ENCODE data around the gene CRISP1.

Gene CRISP1

DNA sequence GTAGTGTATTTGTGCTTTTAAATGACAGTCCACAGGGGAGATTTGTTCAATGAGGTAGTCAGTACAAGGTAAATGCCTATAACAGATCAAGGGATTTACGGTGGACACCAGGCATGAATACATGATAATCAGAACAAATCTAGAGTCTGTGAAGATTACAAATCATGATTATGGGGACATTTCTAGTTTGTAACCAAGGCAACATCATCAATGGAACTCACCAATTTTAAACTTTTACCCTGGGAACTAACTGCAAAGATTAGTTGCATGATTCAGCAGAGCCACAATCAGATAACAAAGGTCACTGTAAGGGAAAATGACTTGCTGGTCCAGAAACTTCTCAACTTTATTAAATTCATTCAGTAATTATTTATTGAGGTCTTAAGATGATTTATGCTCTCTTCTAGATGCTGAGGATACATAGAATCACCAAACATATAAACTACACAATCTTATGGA is at the start of gene CRISP1:
TSS of gene CRISP1 (minus strand) at position 51 of the 459 bp plus-strand sequence. CDS start 9,135 bp downstream, outside the sequence.
- Histone ChIP-seq H3K27me3 (ENCODE audit: control insufficient read depth in 5 of 5, insufficient read depth in 4 of 5, low read length in 5 of 5) (no peaks in the 10 kb centered on the region), H3K36me3 (ENCODE audit: control insufficient read depth in 5 of 5, insufficient read depth in 5 of 5, low read length in 5 of 5) (no peaks in the 10 kb centered on the region), H3K9me3 (ENCODE audit: control insufficient read depth in 5 of 5, low read length in 5 of 5) (no peaks in the 10 kb centered on the region), H3K9ac (ENCODE audit: low read length in 5 of 5) (no peak within 1 kb of the TSS), H3K4me1 (ENCODE audit: control insufficient read depth in 5 of 5, insufficient read depth in 5 of 5, low read length in 5 of 5) (no peaks in the 10 kb centered on the region), H3K27ac (ENCODE audit: low read depth, low read length) (no peak within 1 kb of the TSS), H3K4me3 (ENCODE audit: low read depth in 1 of 5, low read length in 5 of 5) (no peak within 1 kb of the TSS)

DNA sequence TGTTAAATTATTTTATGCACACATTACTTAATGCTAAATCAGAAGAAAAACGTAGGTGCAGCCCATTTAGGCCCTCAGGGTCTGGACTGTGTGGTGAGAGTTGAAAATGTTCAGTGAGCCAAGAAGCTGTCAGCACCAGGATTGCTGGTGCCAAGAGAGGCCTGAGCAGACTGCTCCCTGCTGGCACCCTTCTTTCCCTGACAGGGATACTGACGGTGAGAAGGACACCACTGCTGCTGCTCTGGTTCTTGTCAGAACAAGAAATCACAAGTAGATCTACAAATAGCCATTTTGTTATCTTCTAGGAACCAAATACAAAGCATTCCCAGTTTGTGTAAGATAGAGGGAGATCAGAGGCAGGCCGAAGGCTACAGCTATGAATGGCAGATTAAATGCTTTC is 48.7 kb upstream of the CRISP1 start:
- Histone ChIP-seq H3K27ac (ENCODE audit: low read depth, low read length) (no peak overlapping the region), H3K9me3 (ENCODE audit: control insufficient read depth in 5 of 5, low read length in 5 of 5) (no peaks in the 10 kb centered on the region), H3K4me3 (ENCODE audit: low read depth in 1 of 5, low read length in 5 of 5) (no peak overlapping the region), H3K4me1 (ENCODE audit: control insufficient read depth in 5 of 5, insufficient read depth in 5 of 5, low read length in 5 of 5) (peaks cover 0 to 6% (median 0%) of the 10 kb centered on the region in 5 donors), H3K9ac (ENCODE audit: low read length in 5 of 5) (no peak overlapping the region), H3K36me3 (ENCODE audit: control insufficient read depth in 5 of 5, insufficient read depth in 5 of 5, low read length in 5 of 5) (no peaks in the 10 kb centered on the region), H3K27me3 (ENCODE audit: control insufficient read depth in 5 of 5, insufficient read depth in 4 of 5, low read length in 5 of 5) (no peaks in the 10 kb centered on the region)

DNA sequence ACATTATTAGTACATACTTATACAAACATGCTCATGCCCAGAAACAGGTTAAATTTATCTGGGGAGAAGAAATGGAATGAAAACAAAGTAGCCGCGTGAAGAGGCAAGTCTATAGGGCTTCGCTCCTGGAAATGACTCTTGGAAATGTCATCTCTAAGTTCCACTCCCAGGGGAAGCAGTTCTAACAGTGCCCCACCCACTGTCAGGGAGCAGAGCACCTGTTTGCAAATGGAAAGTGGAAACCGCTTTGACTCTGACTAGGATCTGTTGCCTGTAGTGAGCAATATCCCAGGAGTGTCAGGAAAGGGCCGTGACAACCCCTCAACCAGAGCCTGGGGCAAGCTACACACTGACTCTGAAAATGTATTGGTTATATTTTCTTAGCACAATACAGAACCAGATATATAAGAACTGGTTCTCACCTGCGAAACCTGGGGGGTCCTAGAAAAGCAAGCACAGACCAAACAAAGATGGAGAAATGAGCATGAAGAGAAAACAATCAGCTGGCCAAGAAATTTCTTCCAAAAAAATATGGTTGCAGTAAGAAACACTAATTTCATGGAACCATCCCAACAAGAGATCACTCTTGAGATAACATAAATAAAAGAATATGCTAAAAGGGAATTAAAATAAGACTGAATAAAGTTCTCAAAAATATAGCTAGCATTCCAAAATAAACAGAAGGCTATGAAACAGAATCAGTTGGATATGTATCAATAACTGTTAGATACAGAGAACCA is 47.5 kb upstream of the CRISP1 start:
- no peak overlapping the region for H3K9ac ChIP-seq (ENCODE audit: low read length in 5 of 5)
- H3K4me1 ChIP-seq (ENCODE audit: control insufficient read depth in 5 of 5, insufficient read depth in 5 of 5, low read length in 5 of 5), result peaks cover 0 to 6% (median 0%) of the 10 kb centered on the region in 5 donors
- no peak overlapping the region for H3K27ac ChIP-seq (ENCODE audit: low read depth, low read length)
- peaks cover 0 to 4% (median 0%) of the 10 kb centered on the region in 5 donors for H3K27me3 ChIP-seq (ENCODE audit: control insufficient read depth in 5 of 5, insufficient read depth in 4 of 5, low read length in 5 of 5)
- no peaks in the 10 kb centered on the region for H3K9me3 ChIP-seq (ENCODE audit: control insufficient read depth in 5 of 5, low read length in 5 of 5)
- H3K4me3 ChIP-seq (ENCODE audit: low read depth in 1 of 5, low read length in 5 of 5), result no peak overlapping the region
- no peaks in the 10 kb centered on the region for H3K36me3 ChIP-seq (ENCODE audit: control insufficient read depth in 5 of 5, insufficient read depth in 5 of 5, low read length in 5 of 5)

DNA sequence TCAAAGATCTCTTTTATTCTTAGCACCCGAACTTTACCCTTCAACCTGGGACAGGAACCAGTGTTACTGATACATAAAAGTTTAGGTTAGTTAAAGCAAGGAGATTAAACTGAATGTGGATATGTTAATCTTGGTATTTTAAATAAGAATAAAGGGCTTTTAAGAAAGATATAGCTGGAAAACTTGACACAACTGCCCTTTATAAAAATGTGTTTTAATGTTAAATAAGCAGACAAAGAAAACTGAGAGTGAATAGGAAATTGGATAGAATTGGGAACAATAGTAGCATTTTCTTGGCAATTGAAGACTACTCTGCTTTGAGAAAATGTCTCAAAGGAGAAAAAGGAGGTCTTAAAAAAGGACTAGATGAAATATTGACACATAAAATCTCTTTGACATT is 45.9 kb upstream of the CRISP1 start:
- Histone ChIP-seq H3K4me3 (ENCODE audit: low read depth in 1 of 5, low read length in 5 of 5) (no peak overlapping the region), H3K9ac (ENCODE audit: low read length in 5 of 5) (no peak overlapping the region), H3K9me3 (ENCODE audit: control insufficient read depth in 5 of 5, low read length in 5 of 5) (no peaks in the 10 kb centered on the region), H3K36me3 (ENCODE audit: control insufficient read depth in 5 of 5, insufficient read depth in 5 of 5, low read length in 5 of 5) (no peaks in the 10 kb centered on the region), H3K4me1 (ENCODE audit: control insufficient read depth in 5 of 5, insufficient read depth in 5 of 5, low read length in 5 of 5) (peaks cover 0 to 6% (median 0%) of the 10 kb centered on the region in 5 donors), H3K27ac (ENCODE audit: low read depth, low read length) (no peak overlapping the region), H3K27me3 (ENCODE audit: control insufficient read depth in 5 of 5, insufficient read depth in 4 of 5, low read length in 5 of 5) (peaks cover 0 to 4% (median 0%) of the 10 kb centered on the region in 5 donors)

DNA sequence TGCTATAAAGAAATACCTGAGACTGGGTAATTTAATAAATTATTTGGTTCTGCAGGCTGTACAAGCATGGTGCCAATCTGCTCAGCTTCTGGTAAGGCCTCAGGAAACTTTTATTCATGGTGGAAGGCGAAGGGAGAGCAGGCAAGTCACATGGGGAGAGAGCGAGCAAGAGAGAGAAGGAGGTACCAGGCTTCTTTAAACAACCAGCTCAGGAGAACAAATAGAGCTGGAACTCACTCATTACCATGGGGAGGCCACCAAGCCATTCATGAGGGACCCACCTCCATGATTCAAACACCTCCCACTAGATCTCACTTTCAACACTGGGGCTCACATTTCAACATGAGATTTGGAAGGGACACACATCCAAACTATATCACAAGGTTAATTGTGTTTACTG is 44.9 kb upstream of the CRISP1 start:
- no peaks in the 10 kb centered on the region for H3K36me3 ChIP-seq (ENCODE audit: control insufficient read depth in 5 of 5, insufficient read depth in 5 of 5, low read length in 5 of 5)
- no peak overlapping the region for H3K4me3 ChIP-seq (ENCODE audit: low read depth in 1 of 5, low read length in 5 of 5)
- H3K9me3 ChIP-seq (ENCODE audit: control insufficient read depth in 5 of 5, low read length in 5 of 5), result no peaks in the 10 kb centered on the region
- peaks cover 0 to 4% (median 0%) of the 10 kb centered on the region in 5 donors for H3K27me3 ChIP-seq (ENCODE audit: control insufficient read depth in 5 of 5, insufficient read depth in 4 of 5, low read length in 5 of 5)
- no peak overlapping the region for H3K9ac ChIP-seq (ENCODE audit: low read length in 5 of 5)
- H3K27ac ChIP-seq (ENCODE audit: low read depth, low read length), result no peak overlapping the region
- H3K4me1 ChIP-seq (ENCODE audit: control insufficient read depth in 5 of 5, insufficient read depth in 5 of 5, low read length in 5 of 5), result peaks cover 0 to 6% (median 0%) of the 10 kb centered on the region in 5 donors

GRCh38 chr6:49909563-49909962 is 43.2 kb upstream of the CRISP1 start:
- H3K4me1 ChIP-seq (ENCODE audit: control insufficient read depth in 5 of 5, insufficient read depth in 5 of 5, low read length in 5 of 5), result peaks cover 0 to under 1% (median 0%) of the 10 kb centered on the region in 5 donors
- H3K27ac ChIP-seq (ENCODE audit: low read depth, low read length), result no peak overlapping the region
- no peaks in the 10 kb centered on the region for H3K9me3 ChIP-seq (ENCODE audit: control insufficient read depth in 5 of 5, low read length in 5 of 5)
- no peaks in the 10 kb centered on the region for H3K36me3 ChIP-seq (ENCODE audit: control insufficient read depth in 5 of 5, insufficient read depth in 5 of 5, low read length in 5 of 5)
- no peak overlapping the region for H3K9ac ChIP-seq (ENCODE audit: low read length in 5 of 5)
- no peak overlapping the region for H3K4me3 ChIP-seq (ENCODE audit: low read depth in 1 of 5, low read length in 5 of 5)
- H3K27me3 ChIP-seq (ENCODE audit: control insufficient read depth in 5 of 5, insufficient read depth in 4 of 5, low read length in 5 of 5), result peaks cover 0 to 4% (median 0%) of the 10 kb centered on the region in 5 donors

DNA sequence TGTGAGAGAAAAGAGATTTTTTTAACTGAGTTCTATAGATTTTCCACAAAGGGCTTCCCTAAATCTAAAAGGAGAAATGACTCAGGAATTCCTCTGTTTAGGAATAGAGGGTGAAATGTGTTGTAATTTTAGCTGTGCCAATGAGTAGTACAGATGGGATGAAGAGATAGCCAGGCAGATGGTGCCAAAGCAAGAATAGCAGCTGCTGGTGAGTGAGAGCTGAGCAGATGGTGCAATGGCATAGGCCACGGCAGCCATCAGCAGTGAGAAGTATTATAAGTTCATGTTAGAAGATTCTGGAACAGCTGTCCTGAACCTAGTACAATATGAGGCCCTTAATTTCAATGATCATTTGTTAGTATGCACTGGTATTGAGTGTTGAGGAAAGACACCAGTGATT is 40.2 kb upstream of the CRISP1 start:
- Histone ChIP-seq H3K27ac (ENCODE audit: low read depth, low read length) (no peak overlapping the region), H3K9me3 (ENCODE audit: control insufficient read depth in 5 of 5, low read length in 5 of 5) (no peaks in the 10 kb centered on the region), H3K4me3 (ENCODE audit: low read depth in 1 of 5, low read length in 5 of 5) (no peak overlapping the region)

GRCh38 chr6:49905296-49905695 is 39.0 kb upstream of the CRISP1 start:
- Histone ChIP-seq H3K27ac (ENCODE audit: low read depth, low read length) (no peak overlapping the region), H3K4me3 (ENCODE audit: low read depth in 1 of 5, low read length in 5 of 5) (no peak overlapping the region), H3K27me3 (ENCODE audit: control insufficient read depth in 5 of 5, insufficient read depth in 4 of 5, low read length in 5 of 5) (peaks cover 0 to 4% (median 0%) of the 10 kb centered on the region in 5 donors), H3K9me3 (ENCODE audit: control insufficient read depth in 5 of 5, low read length in 5 of 5) (no peaks in the 10 kb centered on the region), H3K36me3 (ENCODE audit: control insufficient read depth in 5 of 5, insufficient read depth in 5 of 5, low read length in 5 of 5) (no peaks in the 10 kb centered on the region), H3K9ac (ENCODE audit: low read length in 5 of 5) (no peak overlapping the region), H3K4me1 (ENCODE audit: control insufficient read depth in 5 of 5, insufficient read depth in 5 of 5, low read length in 5 of 5) (no peaks in the 10 kb centered on the region)

More for the DNA sequence above, 40.2 kb upstream of the CRISP1 start:
- Histone ChIP-seq H3K9ac (ENCODE audit: low read length in 5 of 5) (no peak overlapping the region), H3K27me3 (ENCODE audit: control insufficient read depth in 5 of 5, insufficient read depth in 4 of 5, low read length in 5 of 5) (peaks cover 0 to 4% (median 0%) of the 10 kb centered on the region in 5 donors), H3K4me1 (ENCODE audit: control insufficient read depth in 5 of 5, insufficient read depth in 5 of 5, low read length in 5 of 5) (no peaks in the 10 kb centered on the region), H3K36me3 (ENCODE audit: control insufficient read depth in 5 of 5, insufficient read depth in 5 of 5, low read length in 5 of 5) (no peaks in the 10 kb centered on the region)

DNA sequence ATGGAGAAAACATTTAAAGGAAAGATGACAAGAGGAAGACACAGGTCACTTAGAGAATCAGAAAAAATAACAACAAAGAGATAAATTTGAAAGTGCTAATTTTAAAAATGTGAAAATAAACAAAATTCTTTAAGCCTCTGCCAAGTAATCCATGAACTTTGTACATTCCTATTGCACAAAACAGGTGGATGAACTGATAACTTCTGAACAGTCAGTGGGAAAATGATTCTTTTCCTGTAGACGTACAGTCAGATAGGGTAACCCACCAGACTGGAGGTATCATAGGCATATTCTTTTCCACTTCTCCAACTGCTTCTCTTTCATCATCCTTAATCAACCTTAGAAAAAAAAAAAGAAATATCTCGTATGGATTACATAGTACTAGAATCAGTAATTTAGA is 36.5 kb upstream of the CRISP1 start:
- no peaks in the 10 kb centered on the region for H3K4me1 ChIP-seq (ENCODE audit: control insufficient read depth in 5 of 5, insufficient read depth in 5 of 5, low read length in 5 of 5)
- no peaks in the 10 kb centered on the region for H3K27me3 ChIP-seq (ENCODE audit: control insufficient read depth in 5 of 5, insufficient read depth in 4 of 5, low read length in 5 of 5)
- no peak overlapping the region for H3K9ac ChIP-seq (ENCODE audit: low read length in 5 of 5)
- H3K9me3 ChIP-seq (ENCODE audit: control insufficient read depth in 5 of 5, low read length in 5 of 5), result no peaks in the 10 kb centered on the region
- H3K27ac ChIP-seq (ENCODE audit: low read depth, low read length), result no peak overlapping the region
- H3K36me3 ChIP-seq (ENCODE audit: control insufficient read depth in 5 of 5, insufficient read depth in 5 of 5, low read length in 5 of 5), result no peaks in the 10 kb centered on the region
- no peak overlapping the region for H3K4me3 ChIP-seq (ENCODE audit: low read depth in 1 of 5, low read length in 5 of 5)

GRCh38 chr6:49898904-49899566 is 32.7 kb upstream of the CRISP1 start:
- Histone ChIP-seq H3K4me1 (ENCODE audit: control insufficient read depth in 5 of 5, insufficient read depth in 5 of 5, low read length in 5 of 5) (no peaks in the 10 kb centered on the region), H3K27ac (ENCODE audit: low read depth, low read length) (no peak overlapping the region), H3K4me3 (ENCODE audit: low read depth in 1 of 5, low read length in 5 of 5) (no peak overlapping the region)

More at GRCh38 chr6:49898904-49899566, 32.7 kb upstream of the CRISP1 start:
- no peak overlapping the region for H3K9ac ChIP-seq (ENCODE audit: low read length in 5 of 5)
- H3K27me3 ChIP-seq (ENCODE audit: control insufficient read depth in 5 of 5, insufficient read depth in 4 of 5, low read length in 5 of 5), result no peaks in the 10 kb centered on the region
- peaks cover 0 to 6% (median 0%) of the 10 kb centered on the region in 5 donors for H3K9me3 ChIP-seq (ENCODE audit: control insufficient read depth in 5 of 5, low read length in 5 of 5)
- no peaks in the 10 kb centered on the region for H3K36me3 ChIP-seq (ENCODE audit: control insufficient read depth in 5 of 5, insufficient read depth in 5 of 5, low read length in 5 of 5)

Measured in subcutaneous abdominal adipose tissue (tissue), 5 donors.